AG10803 (cell line): ENCODE measurements around the gene SYTL5.

Experiments used
- DNase-seq: peaks from one replicate; pipeline ENCODE4 v3.0.0; 2010; ENCODE audit warnings: low read depth
- H3K4me3 ChIP-seq: 2 replicates; pipeline ENCODE4 v1.5.1; 2011; ENCODE audit warnings: mild to moderate bottlenecking, low read length, control low read depth
- CTCF ChIP-seq: conservative IDR thresholded peaks from 2 replicates; pipeline ENCODE4 v1.5.1; 2011; ENCODE audit warnings: mild to moderate bottlenecking, low read length, control low read depth, inconsistent platforms

SYTL5 gene

GRCh38 chrX:38048886-38049285 lies 42.5 kb downstream of the SYTL5 start:
- TF ChIP-seq CTCF = no peak
- DNase-seq = no peak
- H3K4me3 ChIP-seq = no peak overlapping the region

- DNase-seq = no peak
- no peak overlapping the region for H3K4me3 ChIP-seq
- no peak for TF ChIP-seq CTCF
Measured at GRCh38 chrX:38050806-38051205, 44.5 kb downstream of the SYTL5 start.

GRCh38 chrX:38052096-38052495 lies 45.7 kb downstream of the SYTL5 start:
- DNase-seq = peak; percentile 80
- H3K4me3 ChIP-seq = no peak overlapping the region
- TF ChIP-seq CTCF = no peak

- H3K4me3 ChIP-seq = no peak overlapping the region
- DNase-seq = peak; percentile 62
- no peak for TF ChIP-seq CTCF
Measured at GRCh38 chrX:38055170-38055847, 49.0 kb downstream of the SYTL5 start.

- no peak overlapping the region for H3K4me3 ChIP-seq
- no peak for TF ChIP-seq CTCF
- DNase-seq = no peak
Measured at GRCh38 chrX:38060331-38060878, 54.1 kb downstream of the SYTL5 start.

- H3K4me3 ChIP-seq = no peak overlapping the region
- DNase-seq = peak; percentile 10
- TF ChIP-seq CTCF = no peak
Measured at GRCh38 chrX:38061335-38061734, 55.0 kb downstream of the SYTL5 start.

GRCh38 chrX:38066934-38067333 lies 60.6 kb downstream of the SYTL5 start:
- no peak overlapping the region for H3K4me3 ChIP-seq
- no peak for DNase-seq
- TF ChIP-seq CTCF = no peak
